Measurements from ENCODE around the gene OSBPL10.
A peak's percentile ranks its signal among the peaks of the same experiment; 100 is the strongest.

Gene OSBPL10

DNA sequence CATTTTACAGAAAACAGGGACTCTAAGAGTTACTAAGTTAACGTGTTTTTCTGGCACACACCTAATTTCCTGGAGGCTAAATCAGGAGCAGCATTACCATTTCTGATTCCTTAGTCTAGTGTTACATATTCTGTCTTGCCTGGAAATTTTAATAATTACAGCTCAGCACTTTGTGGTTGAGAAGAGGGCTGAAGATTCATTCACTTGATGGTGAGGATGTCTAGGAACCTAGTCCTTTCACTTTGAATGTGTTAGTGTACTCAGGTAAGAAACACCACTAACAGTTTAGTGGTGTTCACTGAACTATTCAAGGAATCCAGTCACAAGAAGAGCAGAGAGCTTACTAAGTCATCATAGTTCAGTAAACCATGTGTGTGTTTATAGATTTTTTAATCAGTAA lies 345.5 kb downstream of the OSBPL10 start:
- no peak for DNase-seq

DNA sequence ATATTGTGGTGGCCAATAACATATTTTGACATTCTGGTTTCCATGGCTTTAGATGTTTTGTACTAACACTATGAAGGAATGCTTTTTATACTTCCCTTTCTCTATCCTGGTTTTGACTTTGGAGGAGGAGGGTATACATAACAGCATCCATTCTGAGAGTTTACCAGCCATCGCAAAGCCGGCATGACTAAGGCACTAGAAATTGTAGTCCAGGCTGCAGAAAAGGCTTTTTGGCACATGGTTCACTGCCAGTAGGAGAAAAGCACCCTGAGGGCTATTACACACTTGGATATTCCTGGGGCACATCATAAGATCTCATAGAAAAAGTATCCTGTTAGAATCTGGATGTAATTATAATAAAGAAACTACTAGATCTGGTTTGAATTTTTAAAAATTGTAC lies 346.6 kb downstream of the OSBPL10 start:
- no peak for DNase-seq

DNA sequence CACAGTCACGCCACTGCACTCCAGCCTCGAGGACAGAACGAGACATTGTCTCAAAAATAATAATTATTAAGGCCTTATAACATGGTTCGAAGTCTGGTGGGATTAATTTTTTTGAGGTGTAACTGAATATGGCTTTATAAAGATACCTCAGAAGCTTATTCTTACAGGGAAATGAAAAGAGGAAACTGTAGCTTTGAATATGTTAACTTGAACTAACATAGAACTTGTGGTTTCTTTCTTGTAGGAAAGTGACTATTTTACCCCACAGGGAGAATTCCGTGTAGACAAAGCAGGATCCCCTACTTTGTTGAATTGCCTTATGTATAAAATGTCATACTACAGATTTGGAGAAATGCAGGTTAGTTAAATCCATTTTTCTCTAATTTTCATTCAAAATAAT lies 352.0 kb downstream of the OSBPL10 start:
- no peak for DNase-seq

DNA sequence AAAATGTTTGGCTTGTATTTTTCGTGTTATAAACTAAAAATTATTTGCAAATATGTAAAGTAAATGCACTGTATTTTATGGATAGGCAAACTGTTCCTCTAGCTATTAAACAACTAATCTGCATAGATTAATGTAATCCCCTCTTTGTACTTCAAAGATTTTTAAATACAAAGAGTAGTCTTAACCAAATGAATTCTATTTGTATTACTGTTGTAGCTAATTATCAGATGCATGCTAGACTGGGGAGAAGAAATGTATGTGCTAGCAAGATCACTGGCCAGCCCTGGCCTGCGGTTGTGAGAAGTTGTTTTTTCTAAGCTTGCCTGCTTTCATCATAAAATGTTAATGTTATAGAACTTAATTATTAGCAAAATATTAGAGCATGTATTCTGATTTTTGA lies 355.7 kb downstream of the OSBPL10 start:
- no peak for DNase-seq

DNA sequence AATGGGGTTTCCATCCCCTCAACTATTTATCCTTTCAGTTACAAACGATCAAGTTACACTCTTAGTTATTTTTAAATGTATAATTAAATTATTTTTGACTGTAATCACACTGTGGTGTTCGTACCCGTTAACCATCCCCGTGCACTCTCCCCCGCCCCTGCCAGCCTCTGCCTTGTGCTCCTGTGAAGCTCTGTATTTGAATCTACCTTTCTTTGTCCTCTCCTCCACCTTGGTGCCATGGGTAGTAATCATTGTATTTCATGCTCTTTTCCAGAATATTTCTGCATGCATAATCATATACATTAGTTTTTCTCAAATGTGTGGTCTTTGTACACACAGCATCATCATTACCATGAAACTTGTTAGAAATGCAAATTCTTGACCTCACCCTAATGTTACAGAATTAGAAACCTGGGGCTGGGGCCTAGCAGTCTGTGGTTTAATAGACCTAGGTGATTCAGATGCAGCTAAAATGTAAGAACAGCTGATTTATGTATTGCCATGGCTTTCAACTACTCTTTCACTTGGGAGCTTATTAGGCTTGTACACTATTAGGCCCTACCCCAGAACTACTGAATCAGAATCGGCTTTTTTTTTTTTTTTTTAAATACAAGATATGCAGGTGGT lies 356.9 kb downstream of the OSBPL10 start:
- DNase-seq: no peak

DNA sequence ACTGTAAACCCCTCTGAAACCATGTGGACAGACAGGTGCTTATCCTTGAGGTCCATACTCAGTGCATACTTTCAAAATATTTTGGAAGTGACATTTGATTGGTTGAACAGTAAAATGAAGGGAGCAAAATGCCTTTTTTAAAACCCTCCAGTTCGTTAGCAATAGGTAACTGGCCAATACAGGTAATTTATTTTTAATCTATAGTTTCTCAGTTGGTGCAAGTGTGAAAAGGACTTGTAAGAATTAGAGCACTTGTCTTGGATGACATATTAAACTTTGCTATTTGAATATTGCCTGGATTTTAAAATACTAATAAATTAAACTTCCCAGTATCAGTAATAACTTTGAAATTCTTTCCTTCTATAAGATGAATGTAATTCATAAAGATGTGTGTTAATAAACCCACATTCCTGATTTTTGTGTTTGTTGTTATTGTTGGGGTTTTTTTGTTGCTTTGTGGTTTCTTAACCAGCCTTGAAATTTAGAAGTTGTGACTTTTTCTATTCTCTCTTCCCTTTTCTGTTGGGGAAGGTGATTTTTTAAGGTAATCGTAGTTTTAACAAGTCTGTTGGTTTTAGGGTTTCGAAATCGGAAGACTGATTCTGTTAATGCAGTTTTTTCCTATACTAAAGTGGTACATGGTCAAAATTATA lies 358.3 kb downstream of the OSBPL10 start:
- DNase-seq: no peak

DNA sequence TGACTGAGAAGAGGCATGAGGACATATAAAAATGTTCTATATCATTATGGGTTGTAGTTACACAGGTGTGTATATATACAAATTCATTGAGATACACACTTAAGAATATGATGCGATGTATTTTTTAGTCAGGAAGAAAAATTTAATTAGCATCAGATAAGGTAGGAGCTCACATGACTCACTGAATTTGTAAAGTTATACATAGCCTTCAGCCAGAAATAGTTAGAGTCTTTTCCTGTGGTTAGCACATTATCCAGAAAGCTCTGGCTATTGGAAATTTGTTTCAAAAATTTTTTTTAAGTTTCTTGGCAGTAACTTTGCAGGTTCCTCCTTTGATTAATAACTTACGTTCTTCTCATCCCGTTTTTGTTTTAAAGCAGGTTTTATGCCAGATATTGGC lies 359.7 kb downstream of the OSBPL10 start:
- no peak for DNase-seq

DNA sequence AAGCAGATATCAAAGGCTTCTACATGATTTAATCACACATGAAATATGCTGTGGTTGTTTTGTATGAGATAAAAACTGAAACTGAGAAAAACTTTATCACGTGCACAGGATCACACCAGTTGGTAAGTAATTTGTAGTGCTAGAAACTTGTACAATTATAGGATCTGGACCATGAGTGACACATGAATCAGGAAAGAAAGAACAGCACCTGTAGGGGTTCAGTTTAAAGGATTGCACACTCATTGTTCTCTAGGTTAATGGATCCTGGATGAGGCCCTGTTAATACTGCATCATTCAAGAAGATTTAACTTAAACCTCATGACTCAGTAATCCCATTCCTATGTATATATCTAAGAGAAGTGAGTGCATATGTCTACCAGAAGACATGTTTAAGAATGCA lies 360.4 kb downstream of the OSBPL10 start:
- DNase-seq: no peak

DNA sequence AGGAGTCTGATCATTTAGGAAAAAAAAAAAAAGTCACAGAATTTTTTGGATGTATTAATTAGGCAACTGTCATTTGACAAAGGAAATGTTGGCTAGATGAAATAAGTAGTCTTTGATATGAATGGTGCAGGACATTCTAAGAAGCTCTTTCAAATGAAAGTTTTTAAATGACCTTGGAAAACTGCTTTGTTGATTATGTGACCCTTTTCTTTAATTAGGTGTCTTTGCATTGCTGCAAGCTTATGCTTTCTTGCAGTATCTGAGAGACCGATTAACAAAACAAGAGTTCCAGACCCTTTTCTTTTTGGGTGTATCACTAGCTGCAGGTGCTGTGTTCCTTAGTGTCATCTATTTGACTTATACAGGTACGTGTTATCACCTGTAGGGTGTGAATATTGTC lies 364.4 kb downstream of the OSBPL10 start:
- DNase-seq: no peak

DNA sequence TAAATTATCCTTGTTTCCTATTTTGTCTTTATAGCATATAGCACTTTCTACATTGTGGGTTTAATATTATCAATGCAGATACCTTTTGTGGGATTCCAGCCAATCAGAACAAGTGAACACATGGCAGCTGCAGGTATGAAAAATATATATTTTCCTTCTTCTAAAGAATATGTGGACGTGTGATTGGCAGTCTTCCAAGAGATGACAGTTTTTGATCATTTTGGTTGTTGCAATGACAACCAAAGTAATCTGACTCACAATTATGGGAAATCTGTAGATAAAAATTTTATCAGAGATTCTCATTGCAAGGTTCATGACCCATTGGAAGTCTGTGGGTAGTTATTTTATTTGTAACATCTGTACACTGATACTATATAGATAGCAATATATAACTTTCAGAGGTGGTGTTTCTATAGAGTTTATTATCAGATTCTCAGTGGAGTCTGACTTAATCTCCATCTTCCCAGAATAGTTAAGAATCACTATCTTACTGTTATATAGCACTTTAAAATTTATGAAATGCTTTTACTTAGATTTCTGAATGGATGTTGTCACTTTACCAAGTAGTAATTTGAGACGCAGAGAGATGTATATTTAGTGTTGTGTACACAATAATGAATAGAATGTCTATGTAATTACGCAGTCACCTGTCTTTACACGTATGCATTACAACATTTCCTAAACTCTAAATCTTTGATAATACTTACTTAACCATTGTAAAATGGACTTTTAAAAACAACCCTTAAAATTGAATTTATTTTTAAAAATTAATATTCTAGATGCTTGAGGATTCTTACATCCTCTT lies 365.8 kb downstream of the OSBPL10 start:
- DNase-seq: peak; percentile 46

DNA sequence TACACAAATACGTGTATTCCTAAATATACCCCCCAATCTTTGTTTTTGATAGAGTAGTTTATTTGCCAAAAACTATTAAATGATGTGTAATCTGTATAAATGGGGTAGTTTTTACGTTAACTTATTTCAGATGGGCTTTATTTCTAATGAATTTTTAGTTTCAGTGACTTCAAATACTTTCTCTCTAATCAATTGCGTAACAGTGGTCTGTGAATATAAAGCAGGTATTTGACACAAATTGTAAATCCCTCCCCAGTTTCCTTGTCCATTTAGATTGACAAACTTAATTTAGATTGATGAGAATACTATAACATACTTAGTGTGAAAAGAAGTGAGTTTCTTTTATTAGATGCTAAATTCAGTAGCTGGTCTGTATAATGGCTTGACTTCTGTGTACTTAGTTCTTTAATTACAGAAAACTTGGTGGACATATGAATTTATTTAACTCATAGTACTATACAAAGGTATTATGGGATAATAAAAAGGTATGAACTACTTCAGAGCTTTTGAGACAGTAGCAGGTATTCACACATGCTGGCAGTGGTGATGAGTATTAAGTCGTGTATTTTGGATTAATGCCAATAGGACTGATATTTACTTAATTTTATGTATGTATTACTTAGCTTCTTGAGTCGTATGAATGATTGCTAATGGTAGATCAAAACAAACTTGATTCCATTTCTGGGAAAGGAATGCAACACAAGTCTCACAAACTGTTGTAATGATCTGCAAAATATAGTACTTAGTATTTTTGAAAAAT lies 366.7 kb downstream of the OSBPL10 start:
- DNase-seq: peak; percentile 58

DNA sequence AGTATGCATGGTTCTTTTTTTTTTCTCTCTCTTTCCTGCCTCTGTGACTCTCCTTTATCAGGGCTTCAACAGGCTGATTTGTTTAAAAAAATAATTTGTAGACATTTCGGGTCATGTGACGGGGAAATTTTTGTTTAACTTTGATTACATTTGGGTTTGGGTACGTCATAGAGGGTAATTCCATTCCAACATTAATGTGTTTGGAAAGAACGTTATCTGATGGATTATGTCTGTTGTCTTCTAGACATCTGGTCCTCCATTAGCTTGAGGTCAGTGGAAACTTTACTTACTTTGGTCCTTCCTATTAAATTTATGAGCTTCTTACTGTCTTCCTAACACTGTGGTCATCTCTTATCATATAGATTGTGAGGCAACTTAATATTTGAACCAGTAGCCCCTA lies 367.4 kb downstream of the OSBPL10 start:
- no peak for DNase-seq

DNA sequence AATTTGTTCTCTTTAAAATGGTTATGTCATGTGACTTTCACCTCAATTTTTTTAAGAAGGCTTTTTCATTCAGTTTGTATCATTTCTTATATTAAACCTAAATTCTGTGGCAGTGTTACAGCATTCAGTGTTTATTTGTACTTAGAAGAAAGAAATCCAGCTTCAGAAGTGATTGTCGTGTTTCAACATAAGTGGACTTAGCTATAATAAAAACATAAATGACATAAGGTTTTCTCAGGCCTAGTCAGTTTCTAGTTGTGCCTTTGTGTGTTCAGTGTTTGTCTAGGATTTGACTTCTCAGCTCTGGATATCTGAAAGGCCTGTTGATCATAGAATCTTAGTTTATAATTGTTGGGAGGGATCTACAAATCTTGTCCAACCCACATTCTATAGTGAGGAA lies 367.9 kb downstream of the OSBPL10 start:
- DNase-seq: no peak
